ENCODE data around the gene NOL12.
A peak's percentile ranks its signal among the peaks of the same experiment; 100 is the strongest.
"Not testable (repeated sequence)": the region's sequence is repeated elsewhere in the genome, so short reads cannot be mapped to it uniquely, and the experiment has no call there.

NOL12 gene

DNA sequence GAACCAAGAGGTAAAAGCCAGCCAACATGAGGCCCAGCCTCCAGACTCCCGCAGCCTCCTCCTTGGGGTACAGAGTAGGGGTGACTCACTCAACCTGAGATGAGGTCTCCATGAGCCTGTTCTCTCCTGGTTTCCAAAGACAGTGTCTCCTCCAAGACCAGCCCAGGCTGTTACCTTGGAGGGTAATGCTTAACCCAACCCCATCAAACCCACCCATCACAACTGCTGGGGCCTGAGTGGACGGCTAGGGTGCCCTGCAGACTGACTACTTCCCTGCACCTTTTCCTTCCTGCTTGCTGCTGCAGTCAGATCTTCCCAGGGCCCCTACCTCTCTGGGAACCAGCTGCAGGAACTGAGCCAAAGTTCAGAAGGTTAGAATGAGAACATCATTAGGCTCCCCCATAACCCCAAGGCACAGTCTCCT, 5.1 kb upstream of the NOL12 start:
- H3K4me3 ChIP-seq (ENCODE audit: low read depth, low read length), result no peak overlapping the region
- TF ChIP-seq, protein P1, sequence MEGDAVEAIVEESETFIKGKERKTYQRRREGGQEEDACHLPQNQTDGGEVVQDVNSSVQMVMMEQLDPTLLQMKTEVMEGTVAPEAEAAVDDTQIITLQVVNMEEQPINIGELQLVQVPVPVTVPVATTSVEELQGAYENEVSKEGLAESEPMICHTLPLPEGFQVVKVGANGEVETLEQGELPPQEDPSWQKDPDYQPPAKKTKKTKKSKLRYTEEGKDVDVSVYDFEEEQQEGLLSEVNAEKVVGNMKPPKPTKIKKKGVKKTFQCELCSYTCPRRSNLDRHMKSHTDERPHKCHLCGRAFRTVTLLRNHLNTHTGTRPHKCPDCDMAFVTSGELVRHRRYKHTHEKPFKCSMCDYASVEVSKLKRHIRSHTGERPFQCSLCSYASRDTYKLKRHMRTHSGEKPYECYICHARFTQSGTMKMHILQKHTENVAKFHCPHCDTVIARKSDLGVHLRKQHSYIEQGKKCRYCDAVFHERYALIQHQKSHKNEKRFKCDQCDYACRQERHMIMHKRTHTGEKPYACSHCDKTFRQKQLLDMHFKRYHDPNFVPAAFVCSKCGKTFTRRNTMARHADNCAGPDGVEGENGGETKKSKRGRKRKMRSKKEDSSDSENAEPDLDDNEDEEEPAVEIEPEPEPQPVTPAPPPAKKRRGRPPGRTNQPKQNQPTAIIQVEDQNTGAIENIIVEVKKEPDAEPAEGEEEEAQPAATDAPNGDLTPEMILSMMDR (IDR thresholded peaks at IDR 0.05; ENCODE audit: low read depth, low read length, missing control alignments), result no peak
- DNase-seq (ENCODE audit: low read depth), result no peak

DNA sequence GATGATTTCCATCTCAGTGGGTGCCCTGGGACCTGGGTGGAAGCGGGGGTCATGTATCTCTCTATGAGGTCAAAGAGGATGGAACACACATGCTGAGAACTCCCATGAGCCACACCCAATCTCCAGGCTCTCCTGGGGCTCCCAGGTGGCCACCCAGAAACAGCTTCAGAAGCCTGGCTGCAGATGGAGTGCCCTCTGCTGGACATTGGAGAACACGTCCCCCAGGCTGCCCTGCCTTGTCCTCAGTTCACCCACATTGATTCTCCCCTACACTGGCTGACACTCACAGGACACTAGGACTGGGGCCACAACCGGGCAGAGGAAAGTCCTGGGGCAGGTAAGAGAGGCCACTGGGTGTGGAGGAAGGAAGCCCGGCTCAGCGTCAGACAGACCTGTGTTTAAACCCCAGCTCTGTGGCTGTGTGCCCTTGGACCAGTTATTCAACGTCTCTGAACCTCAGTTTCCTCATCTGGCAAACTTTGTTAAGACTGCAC, 4.5 kb upstream of the NOL12 start:
- TF ChIP-seq, protein P1 (IDR thresholded peaks at IDR 0.05; ENCODE audit: low read depth, low read length, missing control alignments), result peak; percentile 94
- H3K4me3 ChIP-seq (ENCODE audit: low read depth, low read length), result no peak overlapping the region
- DNase-seq (ENCODE audit: low read depth), result no peak

DNA sequence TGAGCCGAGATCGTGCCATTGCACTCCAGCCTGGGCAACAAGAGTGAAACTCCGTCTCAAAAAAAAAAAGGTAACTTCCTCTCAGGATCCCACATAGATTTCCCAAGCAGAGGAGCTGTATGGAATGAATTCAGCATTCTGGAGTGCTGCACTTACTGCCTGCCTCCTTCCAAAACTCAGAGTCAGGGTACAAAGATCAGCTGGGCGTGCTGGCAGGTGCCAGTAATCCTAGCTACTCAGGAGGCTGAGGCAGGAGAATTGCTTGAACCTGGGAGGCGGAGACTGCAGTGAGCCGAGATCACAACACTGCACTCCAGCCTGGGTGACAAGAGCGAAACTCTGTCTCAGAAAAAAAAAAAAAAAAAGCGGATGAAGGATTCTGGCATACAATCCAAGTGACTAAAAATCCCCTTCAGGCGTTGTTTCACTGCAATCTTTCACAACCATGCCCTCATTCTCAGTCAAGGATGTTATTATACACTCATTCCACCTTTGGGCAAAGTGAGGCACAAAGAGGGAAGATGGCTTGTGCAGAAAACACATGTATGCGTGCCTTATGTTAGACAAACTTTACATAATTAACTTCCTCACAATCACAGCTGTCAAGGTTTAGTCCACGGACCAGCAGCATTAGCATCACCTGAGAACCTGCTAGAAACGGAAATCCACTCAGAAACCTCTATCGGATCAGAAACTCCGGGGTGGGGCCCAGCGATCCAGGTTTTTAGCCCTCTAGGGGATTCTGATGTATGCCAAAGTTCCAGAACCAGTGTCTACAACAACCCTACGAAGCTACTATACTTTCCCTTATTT, 1.1 kb upstream of the NOL12 start:
- no peak for DNase-seq (ENCODE audit: low read depth)
- TF ChIP-seq, protein P1 (IDR thresholded peaks at IDR 0.05; ENCODE audit: low read depth, low read length, missing control alignments), result no peak
- H3K4me3 ChIP-seq (ENCODE audit: low read depth, low read length), result no peak overlapping the region

DNA sequence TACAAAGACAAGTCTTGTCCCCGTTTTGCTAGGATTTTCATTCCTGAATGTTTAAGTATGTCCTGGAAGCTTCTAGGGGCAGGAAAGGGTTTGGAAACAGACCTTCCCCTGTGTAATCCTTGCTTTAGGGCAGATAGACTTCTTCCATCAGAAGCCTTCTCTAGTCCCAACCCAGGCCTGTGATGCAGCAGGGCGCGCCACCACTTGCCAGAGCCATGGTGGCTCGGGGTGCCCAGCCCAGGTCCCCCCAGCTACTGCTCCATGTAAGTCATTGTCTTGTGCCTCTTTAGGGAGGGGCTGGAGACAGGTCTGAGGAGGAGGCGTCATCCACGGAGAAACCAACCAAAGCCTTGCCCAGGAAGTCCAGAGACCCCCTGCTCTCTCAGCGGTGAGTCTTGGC, 4.3 kb downstream of the NOL12 start:
- H3K4me3 ChIP-seq (ENCODE audit: low read depth, low read length), result no peak overlapping the region
- TF ChIP-seq, protein P1 (IDR thresholded peaks at IDR 0.05; ENCODE audit: low read depth, low read length, missing control alignments), result no peak
- no peak for DNase-seq (ENCODE audit: low read depth)

DNA sequence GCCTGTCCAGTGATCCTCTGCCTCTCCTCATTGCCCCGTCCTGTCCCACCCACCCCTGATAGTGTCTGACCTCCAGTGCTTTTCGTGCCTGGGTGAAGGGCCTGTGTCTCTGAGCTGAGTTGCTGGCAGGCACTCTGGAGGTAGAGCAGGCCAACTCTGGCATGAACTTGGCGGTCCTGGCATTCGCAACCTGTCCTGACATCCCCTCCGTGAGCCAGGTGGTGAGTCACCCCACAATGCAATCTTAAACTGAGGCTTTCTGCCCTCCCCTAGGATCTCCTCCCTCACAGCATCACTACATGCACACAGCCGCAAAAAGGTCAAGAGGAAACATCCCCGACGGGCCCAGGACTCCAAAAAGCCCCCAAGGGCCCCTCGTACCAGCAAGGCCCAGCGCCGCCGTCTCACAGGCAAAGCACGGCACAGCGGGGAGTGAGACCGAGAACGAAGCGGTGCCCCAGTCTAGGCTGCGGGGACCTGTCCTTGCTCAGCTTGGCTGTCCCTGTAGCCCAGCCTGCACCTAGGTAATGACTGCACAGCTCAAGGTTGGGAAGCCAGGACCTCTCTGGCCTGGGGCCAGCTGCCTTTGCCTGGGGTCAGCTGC, 4.9 kb downstream of the NOL12 start:
- no peak overlapping the region for H3K4me3 ChIP-seq (ENCODE audit: low read depth, low read length)
- DNase-seq (ENCODE audit: low read depth), result no peak
- TF ChIP-seq, protein P1 (IDR thresholded peaks at IDR 0.05; ENCODE audit: low read depth, low read length, missing control alignments), result no peak

DNA sequence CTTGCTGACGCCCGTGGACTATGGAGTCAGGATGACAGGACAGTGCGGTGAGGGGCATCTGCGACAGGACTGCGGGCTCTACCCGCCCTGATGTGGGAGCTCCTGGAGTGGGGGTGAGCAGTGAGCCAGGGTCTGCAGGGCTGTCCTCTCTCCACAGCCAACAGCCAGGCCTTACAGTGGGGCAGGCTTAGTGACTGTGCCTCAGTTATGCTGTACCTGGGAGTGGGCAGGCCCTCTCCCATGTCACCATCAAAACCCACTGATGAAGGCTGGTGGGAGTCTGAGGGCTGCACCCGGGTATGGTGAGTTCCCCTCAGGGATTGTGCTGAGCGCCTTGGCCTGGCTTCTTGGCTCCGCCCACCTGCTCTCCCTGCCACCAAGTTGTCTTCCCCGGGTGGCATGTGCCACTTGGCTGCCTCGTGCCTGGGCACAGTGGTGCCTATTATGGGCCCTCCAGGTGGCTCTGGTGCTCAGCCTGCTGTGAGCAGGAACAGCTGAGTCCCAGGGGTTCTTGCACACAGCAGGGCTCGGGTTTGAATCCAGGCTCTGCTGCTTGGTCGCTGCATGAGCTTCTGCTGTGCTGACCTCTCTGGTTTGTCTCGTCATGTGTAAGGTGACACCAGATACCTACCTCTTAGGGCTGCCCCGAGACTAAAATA, 6.6 kb downstream of the NOL12 start:
- no peak overlapping the region for H3K4me3 ChIP-seq (ENCODE audit: low read depth, low read length)

DNA sequence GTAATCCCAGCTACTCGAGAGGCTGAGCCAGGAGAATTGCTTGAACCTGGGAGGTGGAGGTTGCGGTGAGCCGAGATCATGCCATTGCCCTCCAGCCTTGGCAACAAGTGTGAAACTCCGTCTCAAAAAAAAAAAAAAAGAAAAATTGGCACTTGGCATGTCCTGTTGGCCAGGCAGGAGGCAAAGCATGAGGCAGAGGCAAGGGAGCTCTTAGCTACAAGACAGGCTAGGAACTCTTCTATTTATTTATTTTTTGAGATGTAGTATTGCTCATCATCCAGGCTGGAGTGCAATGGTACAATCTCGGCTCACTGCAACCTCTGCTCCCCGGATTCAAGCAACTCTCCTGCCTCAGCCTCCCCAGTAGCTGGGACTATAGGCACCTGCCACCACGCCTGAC, 8.0 kb downstream of the NOL12 start:
- not testable (repeated sequence) for H3K4me3 ChIP-seq (ENCODE audit: low read depth, low read length); DNase-seq (ENCODE audit: low read depth)

More for the DNA sequence above, 6.6 kb downstream of the NOL12 start:
- DNase-seq (ENCODE audit: low read depth), result no peak
- TF ChIP-seq, protein P1 (IDR thresholded peaks at IDR 0.05; ENCODE audit: low read depth, low read length, missing control alignments), result no peak

DNA sequence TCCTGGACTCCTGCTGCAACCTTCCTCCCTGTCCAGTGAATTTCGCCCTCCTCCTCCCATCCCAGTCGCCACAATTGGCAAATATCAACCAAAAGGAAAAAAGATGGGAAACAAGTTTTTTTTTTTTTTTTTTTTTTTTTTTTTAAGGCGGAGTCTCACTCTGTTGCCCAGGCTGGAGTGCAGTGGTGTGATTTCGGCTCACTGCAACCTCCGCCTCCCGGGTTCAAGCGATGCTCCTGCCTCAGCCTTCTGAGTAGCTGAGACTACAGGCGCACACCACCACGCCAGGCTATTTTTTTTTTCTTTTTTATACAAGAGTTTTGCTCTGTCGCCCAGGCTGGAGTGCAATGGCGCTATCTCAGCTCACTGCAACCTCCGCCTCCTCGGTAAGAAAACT, 10.1 kb downstream of the NOL12 start:
- H3K4me3 ChIP-seq (ENCODE audit: low read depth, low read length); DNase-seq (ENCODE audit: low read depth): not testable (repeated sequence)
